ENCODE results near the gene PSMD14.
"Not testable (repeated sequence)": the region's sequence is repeated elsewhere in the genome, so short reads cannot be mapped to it uniquely, and the experiment has no call there.

The PSMD14 gene

GRCh38 chr2:161308178-161308955 lies at the start of gene PSMD14:
TSS of gene PSMD14 (plus strand) at chr2:161308425. CDS start at chr2:161318826, 10,401 bp downstream.
- peak; percentile 91 for DNase-seq

- DNase-seq, result no peak
Observed at GRCh38 chr2:161265874-161266273, 42.4 kb upstream of the PSMD14 start.

GRCh38 chr2:161269111-161269510 lies 39.1 kb upstream of the PSMD14 start:
- DNase-seq, result no peak

- peak; percentile 2 for DNase-seq
Observed at GRCh38 chr2:161273038-161273760, 35.0 kb upstream of the PSMD14 start.

GRCh38 chr2:161278564-161279229 lies 29.5 kb upstream of the PSMD14 start:
- DNase-seq, result not testable (repeated sequence)

GRCh38 chr2:161279230-161279815 lies 28.9 kb upstream of the PSMD14 start:
- not testable (repeated sequence) for DNase-seq

- DNase-seq, result not testable (repeated sequence)
Observed at GRCh38 chr2:161280906-161281323, 27.3 kb upstream of the PSMD14 start.

- not testable (repeated sequence) for DNase-seq
Observed at GRCh38 chr2:161281615-161282310, 26.5 kb upstream of the PSMD14 start.

GRCh38 chr2:161282311-161282644 lies 25.9 kb upstream of the PSMD14 start:
- DNase-seq, result not testable (repeated sequence)

GRCh38 chr2:161283926-161284325 lies 24.3 kb upstream of the PSMD14 start:
- DNase-seq, result no peak

GRCh38 chr2:161303535-161304050 lies 4.6 kb upstream of the PSMD14 start:
- DNase-seq, result no peak

GRCh38 chr2:161306919-161307318 lies 1.3 kb upstream of the PSMD14 start:
- DNase-seq, result no peak

- DNase-seq, result no peak
Observed at GRCh38 chr2:161307676-161308075, 549 bp upstream of the PSMD14 start.

GRCh38 chr2:161312996-161313395 lies 4.8 kb downstream of the PSMD14 start:
- DNase-seq, result no peak

GRCh38 chr2:161315380-161315779 lies 7.2 kb downstream of the PSMD14 start:
- DNase-seq, result no peak

GRCh38 chr2:161316701-161317100 lies 8.5 kb downstream of the PSMD14 start:
- no peak for DNase-seq

GRCh38 chr2:161321944-161322648 lies 13.9 kb downstream of the PSMD14 start:
- no peak for DNase-seq

GRCh38 chr2:161324876-161325275 lies 16.7 kb downstream of the PSMD14 start:
- no peak for DNase-seq

- DNase-seq, result no peak
Observed at GRCh38 chr2:161327582-161327981, 19.4 kb downstream of the PSMD14 start.

- no peak for DNase-seq
Observed at GRCh38 chr2:161332371-161332967, 24.2 kb downstream of the PSMD14 start.

- DNase-seq, result no peak
Observed at GRCh38 chr2:161335626-161336025, 27.4 kb downstream of the PSMD14 start.
